OCI-LY7 (cell line): ENCODE measurements around the gene NUP205. TPM values are rescaled to one million over a fixed set of nuclear protein-coding genes. Genes with fewer than 3 reads are reported as not detected.

Source experiments
- BruUV-seq: library from RNA; stranded (reverse); fragments of 400-500 nt; replicated peaks from 2 replicates; lab custom pipeline; 2021; lab: Mats Ljungman, UMichigan
- CTCF ChIA-PET: fragments of 300-600 bp; sonication (Branson Sonifier 250); formaldehyde crosslinking; loops from one replicate; lab custom pipeline; 2022; ENCODE audit warnings: antibody characterized with exemption; ENCODE audit not compliant: unreplicated experiment; lab: Charles Lee
- POLR2A ChIA-PET: fragments of 300-600 bp; sonication (Branson Sonifier 250); formaldehyde crosslinking; loops from one replicate; lab custom pipeline; 2022; ENCODE audit warnings: antibody characterized with exemption; lab: Charles Lee
- DNase-seq: peaks from one replicate; pipeline ENCODE4 v3.0.0-alpha.2; 2015; ENCODE audit warnings: low spot score
- H2AFZ ChIP-seq: fragments of 200-600 bp; sonication (generic), shearing (Covaris generic); 2 replicates; pipeline ENCODE4 v1.6.1; 2014; ENCODE audit warnings: mild to moderate bottlenecking, antibody characterized with exemption, low read length, moderate library complexity
- H3K27ac ChIP-seq: fragments of 200-600 bp; sonication (generic); 2 replicates; pipeline ENCODE4 v1.5.1; 2014; ENCODE audit warnings: mixed run types, low read depth, mild to moderate bottlenecking, moderate library complexity, low read length, inconsistent platforms; ENCODE audit not compliant: poor library complexity, severe bottlenecking
- H3K36me3 ChIP-seq: fragments of 200-600 bp; sonication (generic); 2 replicates; pipeline ENCODE4 v1.6.1; 2014; ENCODE audit warnings: mild to moderate bottlenecking, antibody characterized with exemption, low read length, moderate library complexity, mixed read lengths; ENCODE audit not compliant: insufficient read depth
- H3K4me1 ChIP-seq: fragments of 200-600 bp; sonication (generic); 2 replicates; pipeline ENCODE4 v1.5.1; 2014; ENCODE audit warnings: mild to moderate bottlenecking, low read length; ENCODE audit not compliant: insufficient read depth, poor library complexity, severe bottlenecking
- H3K4me2 ChIP-seq: fragments of 200-600 bp; sonication (generic); 2 replicates; pipeline ENCODE4 v1.6.1; 2014; ENCODE audit warnings: mild to moderate bottlenecking, low read length
- H3K4me3 ChIP-seq: fragments of 200-600 bp; sonication (generic); 2 replicates; pipeline ENCODE4 v1.5.1; 2014; ENCODE audit warnings: mild to moderate bottlenecking, low read depth, low read length; ENCODE audit not compliant: poor library complexity, severe bottlenecking
- H3K79me2 ChIP-seq: fragments of 200-600 bp; sonication (generic); 2 replicates; pipeline ENCODE4 v1.6.1; 2016; ENCODE audit warnings: low read depth, mild to moderate bottlenecking, low read length, moderate library complexity, mixed read lengths; ENCODE audit not compliant: insufficient read depth
- H3K9me2 ChIP-seq: fragments of 200-600 bp; sonication (generic); 2 replicates; pipeline ENCODE4 v1.6.1; 2016; ENCODE audit warnings: mild to moderate bottlenecking, low read length, mixed read lengths; ENCODE audit not compliant: insufficient read depth
- H3K9me3 ChIP-seq: fragments of 200-600 bp; sonication (generic); 2 replicates; pipeline ENCODE4 v1.6.1; 2014; ENCODE audit warnings: mild to moderate bottlenecking, mixed run types, low read length, mixed read lengths
- H4K20me1 ChIP-seq: fragments of 200-600 bp; sonication (generic); 2 replicates; pipeline ENCODE4 v1.6.1; 2014; ENCODE audit warnings: mild to moderate bottlenecking, antibody characterized with exemption, low read length, moderate library complexity, mixed read lengths; ENCODE audit not compliant: insufficient read depth
- CTCF ChIP-seq: fragments of 200-600 bp; sonication (generic); conservative IDR thresholded peaks from 2 replicates; pipeline ENCODE4 v1.5.1; 2014; ENCODE audit warnings: mild to moderate bottlenecking, antibody characterized with exemption, low read length, moderate library complexity, mixed read lengths
- EZH2phosphoT487 ChIP-seq: fragments of 200-600 bp; sonication (generic); IDR thresholded peaks from 2 replicates; pipeline ENCODE4 v1.6.1; 2018; ENCODE audit warnings: low read depth, borderline replicate concordance, mild to moderate bottlenecking, mixed run types, antibody characterized with exemption, low read length, moderate library complexity, mixed read lengths
- intact Hi-C: fragments of 100-400 bp; cut with micrococcal nuclease; formaldehyde crosslinking; loops from one replicate; pipeline ENCODE4 v1.10.0; 2022; ENCODE audit not compliant: unreplicated experiment
- total RNA-seq, 2 experiments: library from RNA; depleted of rRNA in 1 of 2; stranded (reverse); fragments of >200 nt in 1 of 2; shearing (Covaris generic) in 1 of 2; gene quantifications; 2 replicates each; pipeline ENCODE4 v1.2.3, GENCODE V29; 2014 to 2022

The NUP205 gene
- total RNA-seq, 2 experiments from 2014 or later: 115 to 132 TPM

GRCh38 chr7:135650831-135651573 lies 93.3 kb downstream of the NUP205 start:
- H4K20me1 ChIP-seq: no peaks in the 10 kb centered on the region; the same call in 1 of the 2 replicates
- H3K36me3 ChIP-seq: peaks cover 52% of the 10 kb centered on the region
- no TSS peak for BruUV-seq

GRCh38 chr7:135653340-135654080 lies 95.8 kb downstream of the NUP205 start:
- Histone ChIP-seq H3K4me3 (no peak overlapping the region), H2AFZ (no peak overlapping the region), H3K4me2 (no peak overlapping the region), H3K79me2 (no peaks in the 10 kb centered on the region), H3K9me3 (no peaks in the 10 kb centered on the region), H3K9me2 (no peaks in the 10 kb centered on the region), H4K20me1 (no peaks in the 10 kb centered on the region), H3K27ac (no peak overlapping the region), H3K36me3 (peaks cover 27% of the 10 kb centered on the region), H3K4me1 (no peaks in the 10 kb centered on the region)
- ChIA-PET CTCF (interaction anchor here (0.6 kb wide), 1 partner anchor 269 kb away, joined by 3 read pairs; no protein-coding TSS in a partner anchor), POLR2A (no interaction called here)
- no peak for TF ChIP-seq CTCF
- TF ChIP-seq EZH2phosphoT487: no peak
- no TSS peak for BruUV-seq
- no peak for DNase-seq
- intact Hi-C loops: no loop called here

More at GRCh38 chr7:135650831-135651573, 93.3 kb downstream of the NUP205 start:
- Histone ChIP-seq H3K27ac (no peak overlapping the region), H3K4me1 (no peaks in the 10 kb centered on the region), H3K9me2 (no peaks in the 10 kb centered on the region), H3K9me3 (no peaks in the 10 kb centered on the region), H3K4me2 (no peak overlapping the region), H3K4me3 (no peak overlapping the region), H3K79me2 (no peaks in the 10 kb centered on the region), H2AFZ (no peak overlapping the region)
- POLR2A ChIA-PET: interaction anchor here (1.0 kb wide), 1 partner anchor 129 kb away, joined by 3 read pairs; no protein-coding TSS in a partner anchor
- intact Hi-C loops: no loop called here
- no peak for TF ChIP-seq EZH2phosphoT487
- no peak for TF ChIP-seq CTCF
- CTCF ChIA-PET: no interaction called here
- DNase-seq: no peak
